Measurements from ENCODE around the gene KDM4C. TPM values are rescaled to one million over a fixed set of nuclear protein-coding genes. Genes with fewer than 3 reads are reported as not detected.

KDM4C gene
- total RNA-seq, 2 donors from 2014 or later, result 12.8 to 31.5 TPM

GRCh38 chr9:6973762-6974161 lies 216.0 kb downstream of the KDM4C start:
- Histone ChIP-seq H3K4me3 (ENCODE audit: low read length) (no peak overlapping the region), H3K27me3 (ENCODE audit: control insufficient read depth, insufficient read depth, low read length, poor library complexity, severe bottlenecking) (no peaks in the 10 kb centered on the region), H3K36me3 (ENCODE audit: control insufficient read depth, insufficient read depth, low read length) (no peaks in the 10 kb centered on the region), H3K27ac (ENCODE audit: low read depth, low read length) (no peak overlapping the region), H3K9ac (ENCODE audit: extremely low read depth, low read length, poor library complexity, severe bottlenecking) (no peak overlapping the region), H3K9me3 (ENCODE audit: control insufficient read depth, low read length) (no peaks in the 10 kb centered on the region), H3K4me1 (ENCODE audit: control insufficient read depth, insufficient read depth, low read length) (no peaks in the 10 kb centered on the region)
- no peak for TF ChIP-seq CTCF (conservative IDR thresholded peaks at IDR 0.05)
- H3K27ac Mint-ChIP-seq, result no peak overlapping the region
- H3K27me3 Mint-ChIP-seq (ENCODE audit: insufficient read depth), result no peaks in the 10 kb centered on the region
- no peaks in the 10 kb centered on the region for H3K36me3 Mint-ChIP-seq (ENCODE audit: low read depth)
- H3K4me3 Mint-ChIP-seq, result no peak overlapping the region
- 96 to 100% methylated on average over 2 of the region's 2 CpGs for WGBS, 2 experiments (ENCODE audit: insufficient coverage in 1 of 2, insufficient read length in 1 of 2)
- no peak for DNase-seq
- no peaks in the 10 kb centered on the region for H3K9me3 Mint-ChIP-seq
- no peaks in the 10 kb centered on the region for H3K4me1 Mint-ChIP-seq

GRCh38 chr9:6975198-6975597 lies 217.4 kb downstream of the KDM4C start:
- H3K27ac ChIP-seq (ENCODE audit: low read depth, low read length), result no peak overlapping the region
- no peak overlapping the region for H3K4me3 ChIP-seq (ENCODE audit: low read length)
- Mint-ChIP-seq H3K4me1 (no peaks in the 10 kb centered on the region), H3K27ac (no peak overlapping the region), H3K4me3 (no peak overlapping the region), H3K36me3 (ENCODE audit: low read depth) (no peaks in the 10 kb centered on the region), H3K27me3 (ENCODE audit: insufficient read depth) (no peaks in the 10 kb centered on the region), H3K9me3 (no peaks in the 10 kb centered on the region)
- no peaks in the 10 kb centered on the region for H3K36me3 ChIP-seq (ENCODE audit: control insufficient read depth, insufficient read depth, low read length)
- no peaks in the 10 kb centered on the region for H3K9me3 ChIP-seq (ENCODE audit: control insufficient read depth, low read length)
- no peaks in the 10 kb centered on the region for H3K4me1 ChIP-seq (ENCODE audit: control insufficient read depth, insufficient read depth, low read length)
- DNase-seq, result no peak
- WGBS, 2 experiments (ENCODE audit: insufficient coverage in 1 of 2, insufficient read length in 1 of 2), result 86 to 97% methylated on average over 1 of the region's 2 CpGs
- H3K27me3 ChIP-seq (ENCODE audit: control insufficient read depth, insufficient read depth, low read length, poor library complexity, severe bottlenecking), result no peaks in the 10 kb centered on the region
- no peak for TF ChIP-seq CTCF (conservative IDR thresholded peaks at IDR 0.05)
- H3K9ac ChIP-seq (ENCODE audit: extremely low read depth, low read length, poor library complexity, severe bottlenecking), result no peak overlapping the region

DNA sequence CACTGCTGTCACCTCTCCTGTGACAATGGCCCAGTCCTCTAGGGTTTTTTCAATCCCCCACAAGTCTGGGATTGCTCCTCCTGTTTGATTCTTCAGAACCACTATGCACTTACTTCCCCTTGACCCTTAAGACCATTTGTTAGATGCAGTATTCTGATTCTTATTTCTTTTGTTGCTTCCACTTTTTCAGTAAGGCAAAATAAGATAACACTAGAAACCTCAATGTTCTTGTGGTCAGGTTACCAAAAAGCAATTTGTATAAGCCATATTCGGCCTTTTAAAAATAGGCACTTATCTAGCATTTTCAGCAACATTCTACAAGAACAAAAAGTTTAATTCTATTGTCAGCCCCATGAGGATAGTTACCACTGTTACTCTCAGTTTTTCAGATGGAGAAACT lies 220.0 kb downstream of the KDM4C start:
- Histone ChIP-seq H3K9me3 (ENCODE audit: control insufficient read depth, low read length) (no peaks in the 10 kb centered on the region), H3K9ac (ENCODE audit: extremely low read depth, low read length, poor library complexity, severe bottlenecking) (no peak overlapping the region), H3K27ac (ENCODE audit: low read depth, low read length) (no peak overlapping the region), H3K4me3 (ENCODE audit: low read length) (no peak overlapping the region), H3K27me3 (ENCODE audit: control insufficient read depth, insufficient read depth, low read length, poor library complexity, severe bottlenecking) (no peaks in the 10 kb centered on the region), H3K4me1 (ENCODE audit: control insufficient read depth, insufficient read depth, low read length) (no peaks in the 10 kb centered on the region), H3K36me3 (ENCODE audit: control insufficient read depth, insufficient read depth, low read length) (peaks cover 6% of the 10 kb centered on the region)
- 88 to 100% methylated on average over 1 of the region's 1 CpG for WGBS, 2 experiments (ENCODE audit: insufficient coverage in 1 of 2, insufficient read length in 1 of 2)
- no peaks in the 10 kb centered on the region for H3K4me1 Mint-ChIP-seq
- H3K4me3 Mint-ChIP-seq, result no peak overlapping the region
- no peaks in the 10 kb centered on the region for H3K9me3 Mint-ChIP-seq
- no peak for TF ChIP-seq CTCF (conservative IDR thresholded peaks at IDR 0.05)
- no peaks in the 10 kb centered on the region for H3K27me3 Mint-ChIP-seq (ENCODE audit: insufficient read depth)
- H3K27ac Mint-ChIP-seq, result no peak overlapping the region
- no peaks in the 10 kb centered on the region for H3K36me3 Mint-ChIP-seq (ENCODE audit: low read depth)
- DNase-seq, result no peak

All from endodermal cell (in vitro differentiated cells).